Stimulated activated CD4-positive, alpha-beta T cell treated with anti-CD3 and anti-CD28 coated beads, Interleukin-1b, Interleukin-23, amount 100 ng/mL, for 4 hours (primary cell): ENCODE data around the gene ADCY7.

Source experiments
- DNase-seq, 2 donors: peaks; one replicate each; pipeline ENCODE4 v3.0.0-alpha.2; 2020; ENCODE audit warnings: low read depth in 2 of 2

The ADCY7 gene

GRCh38 chr16:50248845-50249244 is 17.5 kb upstream of the ADCY7 start:
- DNase-seq: no peak

- DNase-seq: no peak
Measured at GRCh38 chr16:50251375-50252081, 14.8 kb upstream of the ADCY7 start.

GRCh38 chr16:50252082-50252611 is 14.2 kb upstream of the ADCY7 start:
- no peak for DNase-seq

- DNase-seq: no peak
Measured at GRCh38 chr16:50252874-50253513, 13.4 kb upstream of the ADCY7 start.

- no peak for DNase-seq
Measured at GRCh38 chr16:50253514-50253910, 12.8 kb upstream of the ADCY7 start.

- DNase-seq: no peak
Measured at GRCh38 chr16:50254072-50254471, 12.3 kb upstream of the ADCY7 start.

- no peak for DNase-seq
Measured at GRCh38 chr16:50255538-50255937, 10.8 kb upstream of the ADCY7 start.

GRCh38 chr16:50256604-50257003 is 9.7 kb upstream of the ADCY7 start:
- no peak for DNase-seq

GRCh38 chr16:50257876-50258275 is 8.5 kb upstream of the ADCY7 start:
- DNase-seq: no peak

- DNase-seq: no peak
Measured at GRCh38 chr16:50259334-50260205, 6.8 kb upstream of the ADCY7 start.

GRCh38 chr16:50260206-50261159 is 5.9 kb upstream of the ADCY7 start:
- no peak for DNase-seq

- no peak for DNase-seq
Measured at GRCh38 chr16:50261160-50261706, 5.1 kb upstream of the ADCY7 start.

GRCh38 chr16:50261707-50262235 is 4.6 kb upstream of the ADCY7 start:
- no peak for DNase-seq

- no peak for DNase-seq
Measured at GRCh38 chr16:50263060-50263909, 3.1 kb upstream of the ADCY7 start.

- DNase-seq: no peak
Measured at GRCh38 chr16:50263940-50264929, 2.1 kb upstream of the ADCY7 start.

GRCh38 chr16:50265260-50265659 is 1.1 kb upstream of the ADCY7 start:
- DNase-seq: no peak

- DNase-seq: no peak
Measured at GRCh38 chr16:50265716-50266336, 525 bp upstream of the ADCY7 start.

- DNase-seq: no peak
Measured at GRCh38 chr16:50267151-50267631, 840 bp downstream of the ADCY7 start.
